ENCODE data around the gene BMPR1A.

GRCh38 chr10:86959737-86960002, 203.3 kb downstream of the BMPR1A start:
- TF ChIP-seq POLR2A (IDR thresholded peaks at IDR 0.05): no peak
- no peak for TF ChIP-seq EP300 (IDR thresholded peaks at IDR 0.05)
- no peak for TF ChIP-seq CTCF (IDR thresholded peaks at IDR 0.05)
- no peak for TF ChIP-seq POLR2AphosphoS5 (IDR thresholded peaks at IDR 0.05)

Measured in suprapubic skin (tissue), 4 donors.